Mammary epithelial cell (primary cell): Measurements from ENCODE around the gene TENM4.

ENCODE experiments used
- CTCF ChIP-seq, 2 donors: IDR thresholded peaks in 1 of 2; conservative IDR thresholded peaks in 1 of 2; 2 replicates each; pipeline ENCODE4 v1.5.1; 2011 to 2012; ENCODE audit warnings: inconsistent platforms in 2 of 2, low read length in 2 of 2, mild to moderate bottlenecking in 2 of 2, control low read depth in 1 of 2, low read depth in 1 of 2; ENCODE audit not compliant: insufficient read depth in 1 of 2; ENCODE audit errors: extremely low read depth in 1 of 2
- EZH2 ChIP-seq: IDR thresholded peaks from 2 replicates; pipeline ENCODE4 v1.6.1; 2012; ENCODE audit warnings: low read length, inconsistent platforms, borderline replicate concordance

- no peak for TF ChIP-seq CTCF (conservative IDR thresholded peaks at IDR 0.05 in 1 of 2, IDR thresholded peaks at IDR 0.05 in 1 of 2; ENCODE audit: extremely low read depth in 1 of 2, insufficient read depth in 1 of 2, low read depth in 1 of 2, low read length in 2 of 2)
- no peak for TF ChIP-seq EZH2
Observed at GRCh38 chr11:79147731-79148130, 293.1 kb downstream of the TENM4 start.
